Peyer's patch (tissue), 4 donors: Measurements from ENCODE around the gene ERH.

ENCODE experiments used
- CTCF ChIP-seq, 6 experiments: fragments of 450-650 bp in 4 of 6; fragments of 200-600 bp in 2 of 6; sonication (generic) in 1 of 6; IDR thresholded peaks; one replicate each; pipeline ENCODE4 v1.5.1; 2017 to 2019; ENCODE audit warnings: antibody characterized with exemption in 6 of 6, mild to moderate bottlenecking in 3 of 6, moderate library complexity in 1 of 6
- POLR2A ChIP-seq, 2 donors: fragments of 450-650 bp; IDR thresholded peaks; one replicate each; pipeline ENCODE4 v1.5.1; 2017; ENCODE audit warnings: antibody characterized with exemption in 2 of 2, mild to moderate bottlenecking in 2 of 2, moderate library complexity in 2 of 2

- TF ChIP-seq CTCF (IDR thresholded peaks at IDR 0.05) (no peak), POLR2A (IDR thresholded peaks at IDR 0.05) (no peak)
Measured at GRCh38 chr14:69408331-69408960, 10.3 kb upstream of the ERH start.
